Natural killer cell (primary cell): ENCODE results near the gene LORICRIN. TPM values are rescaled to one million over a fixed set of nuclear protein-coding genes. Genes with fewer than 3 reads are reported as not detected.

Source experiments
- ATAC-seq, 3 donors: fragments of 150-1000 bp in 2 of 3; fragments of 200-7000 bp in 1 of 3; cut with Tn5 transposase; 1 replicate in 1 of 3; 2 replicates in 2 of 3; pipeline ENCODE4 v1.10.0; 2021; ENCODE audit warnings: mild to moderate bottlenecking in 2 of 3, moderate library complexity in 2 of 3
- DNase-seq, 2 donors: peaks; one replicate each; pipeline versions ENCODE4 v3.0.0 to v3.0.0-alpha.2; 2013 to 2021; ENCODE audit warnings: mixed read lengths in 1 of 2
- H3K27ac ChIP-seq: one replicate; pipeline ENCODE4 v1.5.1; 2013; ENCODE audit warnings: mild to moderate bottlenecking, low read length
- H3K27me3 ChIP-seq: one replicate; pipeline ENCODE4 v1.6.1; 2013; ENCODE audit warnings: low read length; ENCODE audit not compliant: control insufficient read depth, insufficient read depth
- H3K36me3 ChIP-seq: one replicate; pipeline ENCODE4 v1.6.1; 2013; ENCODE audit warnings: low read length; ENCODE audit not compliant: control insufficient read depth, insufficient read depth
- H3K4me1 ChIP-seq: one replicate; pipeline ENCODE4 v1.6.1; 2013; ENCODE audit warnings: low read length; ENCODE audit not compliant: control insufficient read depth, insufficient read depth
- H3K4me3 ChIP-seq: one replicate; pipeline ENCODE4 v1.5.1; 2013; ENCODE audit warnings: low read length
- H3K9me3 ChIP-seq: one replicate; pipeline ENCODE4 v1.6.1; 2013; ENCODE audit warnings: low read length; ENCODE audit not compliant: control insufficient read depth, insufficient read depth
- H3K27ac Mint-ChIP-seq, 2 donors: one replicate each; pipeline ENCODE4 v1.8.0; 2022; ENCODE audit warnings: mild to moderate bottlenecking in 2 of 2, mixed read lengths in 2 of 2, moderate library complexity in 1 of 2
- H3K27me3 Mint-ChIP-seq, 2 donors: one replicate each; pipeline ENCODE4 v1.8.0; 2022; ENCODE audit warnings: low read depth in 2 of 2, mixed read lengths in 2 of 2
- H3K36me3 Mint-ChIP-seq: one replicate; pipeline ENCODE4 v1.8.0; 2022; ENCODE audit warnings: mixed read lengths
- H3K4me1 Mint-ChIP-seq, 2 donors: one replicate each; pipeline ENCODE4 v1.8.0; 2022; ENCODE audit warnings: mixed read lengths in 2 of 2
- H3K4me3 Mint-ChIP-seq: one replicate; pipeline ENCODE4 v1.8.0; 2022; ENCODE audit warnings: mild to moderate bottlenecking, moderate library complexity, mixed read lengths
- H3K9me3 Mint-ChIP-seq, 2 donors: one replicate each; pipeline ENCODE4 v1.8.0; 2022; ENCODE audit warnings: mixed read lengths in 2 of 2
- WGBS: methylation state at CpG from one replicate; pipeline ENCODE4 v1.1.7; 2013; ENCODE audit warnings: missing lambda C conversion rate; ENCODE audit not compliant: insufficient coverage; 5-methylcytosine and 5-hydroxymethylcytosine counted together
- intact Hi-C: fragments of 100-400 bp; cut with micrococcal nuclease; formaldehyde crosslinking; loops from one replicate; pipeline ENCODE4 v1.14.2; 2022
- total RNA-seq, 4 donors: library from RNA; stranded (reverse); fragments of 120-200 nt in 1 of 4; gene quantifications; one replicate each; pipeline versions ENCODE4 v1.2.3 to v1.2.4, GENCODE V29; 2013 to 2022
- TF ChIP-seq, protein P1 (sequence below): fragments of 200-600 bp; IDR thresholded peaks from one replicate; pipeline ENCODE4 v1.8.0; 2022; ENCODE audit warnings: antibody characterized with exemption

Gene LORICRIN
- total RNA-seq, 3 donors from 2014 or later (not counting 1 experiment from before 2014, with no cell fraction given): not detected

DNA sequence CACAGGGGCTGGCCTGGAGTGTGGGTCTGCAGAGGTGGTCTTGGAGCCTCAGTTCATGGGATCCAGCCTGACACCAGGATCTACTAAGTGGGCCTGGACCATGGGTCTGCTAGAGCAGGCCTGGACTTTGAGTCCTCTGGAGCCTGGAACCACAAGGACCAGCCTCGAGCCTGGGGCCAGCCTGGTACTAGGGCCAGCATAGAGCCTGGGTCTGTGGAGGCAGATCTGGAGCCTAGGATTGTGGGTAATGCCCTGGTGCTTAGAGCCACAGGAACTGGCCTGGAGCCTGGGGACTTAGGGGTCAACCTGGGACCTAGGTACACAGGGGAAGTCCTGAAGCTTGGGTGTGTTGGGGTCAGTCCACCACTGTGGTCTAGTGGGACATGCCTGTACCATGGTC, 12.7 kb downstream of the LORICRIN start:
- TF ChIP-seq, protein P1, sequence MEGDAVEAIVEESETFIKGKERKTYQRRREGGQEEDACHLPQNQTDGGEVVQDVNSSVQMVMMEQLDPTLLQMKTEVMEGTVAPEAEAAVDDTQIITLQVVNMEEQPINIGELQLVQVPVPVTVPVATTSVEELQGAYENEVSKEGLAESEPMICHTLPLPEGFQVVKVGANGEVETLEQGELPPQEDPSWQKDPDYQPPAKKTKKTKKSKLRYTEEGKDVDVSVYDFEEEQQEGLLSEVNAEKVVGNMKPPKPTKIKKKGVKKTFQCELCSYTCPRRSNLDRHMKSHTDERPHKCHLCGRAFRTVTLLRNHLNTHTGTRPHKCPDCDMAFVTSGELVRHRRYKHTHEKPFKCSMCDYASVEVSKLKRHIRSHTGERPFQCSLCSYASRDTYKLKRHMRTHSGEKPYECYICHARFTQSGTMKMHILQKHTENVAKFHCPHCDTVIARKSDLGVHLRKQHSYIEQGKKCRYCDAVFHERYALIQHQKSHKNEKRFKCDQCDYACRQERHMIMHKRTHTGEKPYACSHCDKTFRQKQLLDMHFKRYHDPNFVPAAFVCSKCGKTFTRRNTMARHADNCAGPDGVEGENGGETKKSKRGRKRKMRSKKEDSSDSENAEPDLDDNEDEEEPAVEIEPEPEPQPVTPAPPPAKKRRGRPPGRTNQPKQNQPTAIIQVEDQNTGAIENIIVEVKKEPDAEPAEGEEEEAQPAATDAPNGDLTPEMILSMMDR: no peak
- DNase-seq (no peak), ATAC-seq (no peak)
- H3K4me1 Mint-ChIP-seq: no peaks in the 10 kb centered on the region
- peaks cover 10% of the 10 kb centered on the region for H3K27me3 ChIP-seq
- H3K4me3 Mint-ChIP-seq: no peak overlapping the region
- no peaks in the 10 kb centered on the region for H3K4me1 ChIP-seq
- no peaks in the 10 kb centered on the region for H3K9me3 Mint-ChIP-seq
- no peaks in the 10 kb centered on the region for H3K36me3 ChIP-seq
- H3K4me3 ChIP-seq: no peak overlapping the region
- WGBS: 76% methylated on average over 1 of the region's 1 CpG
- no peak overlapping the region for H3K27ac ChIP-seq
- H3K27ac Mint-ChIP-seq: no peak overlapping the region
- peaks cover 25 to 53% of the 10 kb centered on the region in 2 donors for H3K27me3 Mint-ChIP-seq
- H3K36me3 Mint-ChIP-seq: no peaks in the 10 kb centered on the region
- no peaks in the 10 kb centered on the region for H3K9me3 ChIP-seq
- intact Hi-C loops: no loop called here

DNA sequence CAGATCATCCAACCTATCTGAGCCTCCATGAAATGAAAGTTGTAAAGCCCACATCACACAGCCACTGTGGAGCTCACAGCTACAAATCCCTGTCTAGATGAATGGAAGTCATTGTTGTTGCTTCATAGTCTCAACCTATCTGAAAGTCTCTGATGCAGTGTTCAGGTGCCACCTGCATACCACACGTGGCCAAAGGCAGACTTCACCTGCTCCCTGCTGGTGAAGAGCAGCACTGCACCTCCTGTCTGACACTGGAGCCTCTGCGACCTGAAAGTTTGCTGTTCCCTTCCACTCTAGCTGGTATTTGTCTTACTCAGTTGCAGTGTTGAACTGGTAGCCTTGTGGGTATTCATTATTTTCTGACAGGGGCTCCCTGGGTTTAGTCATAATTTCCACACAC, 18.4 kb downstream of the LORICRIN start:
- TF ChIP-seq, protein P1: no peak
- peak in 1 of 3 donors; percentile 53 for ATAC-seq
- H3K36me3 Mint-ChIP-seq: no peaks in the 10 kb centered on the region
- H3K27ac Mint-ChIP-seq: no peak overlapping the region
- Histone ChIP-seq H3K9me3 (no peaks in the 10 kb centered on the region), H3K27ac (no peak overlapping the region), H3K36me3 (no peaks in the 10 kb centered on the region), H3K4me3 (no peak overlapping the region), H3K4me1 (no peaks in the 10 kb centered on the region), H3K27me3 (peaks cover 3% of the 10 kb centered on the region)
- peak in 1 of 2 donors; percentile 63 for DNase-seq
- no peaks in the 10 kb centered on the region for H3K4me1 Mint-ChIP-seq
- H3K27me3 Mint-ChIP-seq: peaks cover 5 to 34% of the 10 kb centered on the region in 2 donors
- no peak overlapping the region for H3K4me3 Mint-ChIP-seq
- intact Hi-C loops: no loop called here
- no peaks in the 10 kb centered on the region for H3K9me3 Mint-ChIP-seq
- WGBS: 16% methylated on average over 2 of the region's 2 CpGs

DNA sequence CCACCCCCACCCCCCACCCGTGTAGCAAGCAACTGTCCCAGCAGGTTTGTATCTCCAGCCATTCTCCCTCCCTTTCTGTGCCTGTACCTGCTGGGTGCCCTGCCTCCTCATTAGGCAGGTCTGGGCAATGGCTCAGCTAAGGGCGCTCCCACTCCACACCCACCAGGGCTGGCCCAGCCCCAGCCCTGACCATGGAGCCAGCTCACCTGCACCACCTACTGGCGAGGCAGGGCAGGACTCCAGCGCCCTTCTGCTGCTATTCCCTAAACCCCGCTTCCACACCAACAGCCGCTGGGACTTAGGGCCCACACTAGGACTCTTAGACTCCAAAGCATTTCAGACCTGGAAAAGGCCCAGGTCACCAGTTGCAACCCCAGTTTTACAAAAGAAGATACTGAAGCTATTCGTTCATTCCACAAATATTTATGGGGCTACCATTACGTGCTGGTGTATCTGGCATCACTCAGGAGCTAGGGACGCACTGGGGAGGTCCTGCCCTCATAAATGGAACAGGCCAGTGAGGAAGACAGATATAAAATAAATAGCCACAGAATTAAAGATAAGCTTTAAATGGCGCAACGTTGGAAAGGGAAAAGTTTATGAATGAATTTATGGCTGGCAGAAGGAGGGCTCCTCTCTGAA, 29.3 kb downstream of the LORICRIN start:
- no peak overlapping the region for H3K4me3 ChIP-seq
- H3K9me3 Mint-ChIP-seq: no peaks in the 10 kb centered on the region
- TF ChIP-seq, protein P1: peak; percentile 31
- no peak overlapping the region for H3K4me3 Mint-ChIP-seq
- no peaks in the 10 kb centered on the region for H3K27me3 ChIP-seq
- no peaks in the 10 kb centered on the region for H3K36me3 ChIP-seq
- H3K4me1 ChIP-seq: peaks cover 3% of the 10 kb centered on the region
- H3K27ac Mint-ChIP-seq: no peak overlapping the region
- H3K4me1 Mint-ChIP-seq: peaks cover 2 to 6% of the 10 kb centered on the region in 2 donors
- 79% methylated on average over 10 of the region's 11 CpGs for WGBS
- ATAC-seq (peak in 1 of 3 donors; percentile 47), DNase-seq (peak in 1 of 2 donors; percentile 9)
- H3K27ac ChIP-seq: no peak overlapping the region
- H3K27me3 Mint-ChIP-seq: peaks cover 4 to 12% of the 10 kb centered on the region in 2 donors
- H3K36me3 Mint-ChIP-seq: no peaks in the 10 kb centered on the region
- H3K9me3 ChIP-seq: no peaks in the 10 kb centered on the region
- intact Hi-C loops: no loop called here

DNA sequence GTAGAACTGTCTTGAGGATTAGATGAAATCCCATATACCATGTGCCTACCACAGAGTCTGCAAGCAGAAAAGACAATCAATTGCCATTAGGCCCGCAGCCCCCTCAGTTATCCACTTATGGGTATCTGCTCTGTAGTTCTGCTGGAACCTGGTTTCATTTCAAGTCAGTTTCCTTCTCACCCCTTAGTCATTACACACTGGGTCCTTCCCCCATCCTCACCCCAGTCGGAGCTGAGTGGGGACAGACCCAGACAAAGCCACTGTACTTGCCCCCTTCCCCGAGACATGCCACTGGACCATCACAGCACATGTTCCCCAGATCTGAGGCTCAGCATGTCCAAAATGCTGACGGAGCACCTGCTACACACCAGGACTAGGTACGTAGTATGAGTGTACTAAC, 32.0 kb downstream of the LORICRIN start:
- Mint-ChIP-seq H3K4me1 (peaks cover 8 to 10% of the 10 kb centered on the region in 2 donors), H3K27ac (no peak overlapping the region), H3K4me3 (no peak overlapping the region), H3K9me3 (no peaks in the 10 kb centered on the region), H3K36me3 (no peaks in the 10 kb centered on the region), H3K27me3 (peaks cover 4 to 5% of the 10 kb centered on the region in 2 donors)
- Histone ChIP-seq H3K36me3 (no peaks in the 10 kb centered on the region), H3K27ac (no peak overlapping the region), H3K4me3 (no peak overlapping the region), H3K9me3 (no peaks in the 10 kb centered on the region), H3K4me1 (peaks cover 7% of the 10 kb centered on the region), H3K27me3 (no peaks in the 10 kb centered on the region)
- ATAC-seq (no peak), DNase-seq (no peak)
- TF ChIP-seq, protein P1: no peak
- WGBS: 75% methylated on average over 5 of the region's 5 CpGs
- intact Hi-C loops: no loop called here
